Kidney (tissue), 14 donors: Measurements from ENCODE around the gene HSPB7. TPM values are rescaled to one million over a fixed set of nuclear protein-coding genes. Genes with fewer than 3 reads are reported as not detected.
"Not testable (repeated sequence)": the region's sequence is repeated elsewhere in the genome, so short reads cannot be mapped to it uniquely, and the experiment has no call there.

ENCODE experiments used
- DNase-seq, 5 donors: peaks; one replicate each; pipeline ENCODE4 v3.0.0-alpha.2; 2013 to 2020
- FAIRE-seq: peaks from 2 replicates; lab custom pipeline; 2012; peaks lifted over from hg19 to GRCh38; lab: Jason Lieb, UNC
- H3K27ac ChIP-seq, 2 donors: one replicate each; pipeline ENCODE4 v1.7.0; 2013; ENCODE audit warnings: low read depth in 2 of 2, low read length in 2 of 2, inconsistent platforms in 1 of 2
- H3K27me3 ChIP-seq: one replicate; pipeline ENCODE4 v1.7.1; 2013; ENCODE audit warnings: low read length, inconsistent platforms; ENCODE audit not compliant: control insufficient read depth, insufficient read depth
- H3K36me3 ChIP-seq, 3 donors: one replicate each; pipeline versions ENCODE4 v1.7.0 to v1.7.1; 2013; ENCODE audit warnings: low read length in 3 of 3, control low read depth in 1 of 3, inconsistent platforms in 1 of 3; ENCODE audit not compliant: insufficient read depth in 3 of 3, control insufficient read depth in 2 of 3
- H3K4me1 ChIP-seq, 3 donors: one replicate each; pipeline versions ENCODE4 v1.7.0 to v1.7.1; 2013; ENCODE audit warnings: low read length in 3 of 3, inconsistent platforms in 1 of 3, low read depth in 1 of 3; ENCODE audit not compliant: control insufficient read depth in 2 of 3, insufficient read depth in 2 of 3
- H3K4me3 ChIP-seq, 3 donors: one replicate each; pipeline versions ENCODE4 v1.7.0 to v1.8.1; 2013; ENCODE audit warnings: low read length in 3 of 3, control low read depth in 1 of 3, inconsistent platforms in 1 of 3
- H3K9ac ChIP-seq, 3 donors: one replicate each; pipeline versions ENCODE4 v1.7.0 to v1.7.1; 2013; ENCODE audit warnings: low read length in 3 of 3, control low read depth in 1 of 3, inconsistent platforms in 1 of 3
- H3K9me3 ChIP-seq, 3 donors: one replicate each; pipeline versions ENCODE4 v1.7.0 to v1.7.1; 2013; ENCODE audit warnings: low read length in 3 of 3, control low read depth in 1 of 3, inconsistent platforms in 1 of 3; ENCODE audit not compliant: control insufficient read depth in 2 of 3, insufficient read depth in 1 of 3
- intact Hi-C: fragments of 100-400 bp; cut with DNase I; formaldehyde crosslinking; loops from one replicate; pipeline ENCODE4 v1.11.1; 2022
- polyA plus RNA-seq: library from polyadenylated mRNA; stranded (reverse); fragments of 350-450 nt; fragmentation: Illumina TruSeq; extraction: RNeasy Lipid Tissue Mini Kit (QIAGEN cat#74804); gene quantifications from one replicate; pipeline ENCODE4 v1.2.3, GENCODE V29; 2014; ENCODE audit warnings: low read depth, low replicate concordance; ENCODE audit not compliant: insufficient read depth
- total RNA-seq: library from RNA; stranded (reverse); fragmentation: NEBNext Ultra II Directional; extraction: Animal tissue kit (Norgen Biotek cat#: 25700); gene quantifications from one replicate; pipeline ENCODE4 v1.2.1, GENCODE V29; 2021
- TF ChIP-seq, protein P1 (sequence below): IDR thresholded peaks from 3 replicates; pipeline ENCODE4 v1.5.1; 2012; ENCODE audit warnings: mild to moderate bottlenecking, moderate library complexity, borderline replicate concordance; ENCODE audit not compliant: insufficient read depth; ENCODE audit errors: extremely low read depth
- donor health status: control.
- donor health status: control.
- donor health status: control.
- donor health status: control.
- donor health status: control.
- donor health status: DM: yes; HTN: yes; CAD: no.
- donor health status: Normal renal cell carcinoma (clear cell type).

Gene HSPB7
- total and polyA plus RNA-seq, 2 donors from 2014 or later: 17.0 to 29.1 TPM

DNA sequence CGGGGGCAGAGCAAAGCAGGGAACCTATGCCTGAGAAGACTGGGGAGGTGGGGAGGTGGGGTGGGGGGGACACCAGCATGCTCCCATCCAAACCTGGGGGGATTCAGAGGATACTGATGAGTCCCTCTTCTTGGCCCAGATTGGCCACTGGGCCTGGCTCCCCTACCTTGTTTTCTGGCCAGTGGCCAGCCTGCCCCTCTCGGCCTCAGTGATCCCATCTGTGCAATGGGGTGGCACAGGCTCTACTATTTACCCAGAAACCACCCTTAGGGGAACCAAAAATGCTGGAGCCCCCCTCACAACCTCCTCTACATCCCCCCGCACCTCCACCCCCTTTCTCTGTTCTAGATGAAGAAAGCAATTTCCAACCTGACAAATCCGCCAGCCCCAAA lies 38.7 kb upstream of the HSPB7 start:
- not testable (repeated sequence) for H3K27me3 ChIP-seq, H3K9ac ChIP-seq, H3K4me3 ChIP-seq, FAIRE-seq, DNase-seq, H3K27ac ChIP-seq, H3K36me3 ChIP-seq, H3K9me3 ChIP-seq, H3K4me1 ChIP-seq
- intact Hi-C loops: loop anchor here (10.0 kb wide), 1 partner anchor 52 kb away; the partner anchor contains the start of gene SRARP

DNA sequence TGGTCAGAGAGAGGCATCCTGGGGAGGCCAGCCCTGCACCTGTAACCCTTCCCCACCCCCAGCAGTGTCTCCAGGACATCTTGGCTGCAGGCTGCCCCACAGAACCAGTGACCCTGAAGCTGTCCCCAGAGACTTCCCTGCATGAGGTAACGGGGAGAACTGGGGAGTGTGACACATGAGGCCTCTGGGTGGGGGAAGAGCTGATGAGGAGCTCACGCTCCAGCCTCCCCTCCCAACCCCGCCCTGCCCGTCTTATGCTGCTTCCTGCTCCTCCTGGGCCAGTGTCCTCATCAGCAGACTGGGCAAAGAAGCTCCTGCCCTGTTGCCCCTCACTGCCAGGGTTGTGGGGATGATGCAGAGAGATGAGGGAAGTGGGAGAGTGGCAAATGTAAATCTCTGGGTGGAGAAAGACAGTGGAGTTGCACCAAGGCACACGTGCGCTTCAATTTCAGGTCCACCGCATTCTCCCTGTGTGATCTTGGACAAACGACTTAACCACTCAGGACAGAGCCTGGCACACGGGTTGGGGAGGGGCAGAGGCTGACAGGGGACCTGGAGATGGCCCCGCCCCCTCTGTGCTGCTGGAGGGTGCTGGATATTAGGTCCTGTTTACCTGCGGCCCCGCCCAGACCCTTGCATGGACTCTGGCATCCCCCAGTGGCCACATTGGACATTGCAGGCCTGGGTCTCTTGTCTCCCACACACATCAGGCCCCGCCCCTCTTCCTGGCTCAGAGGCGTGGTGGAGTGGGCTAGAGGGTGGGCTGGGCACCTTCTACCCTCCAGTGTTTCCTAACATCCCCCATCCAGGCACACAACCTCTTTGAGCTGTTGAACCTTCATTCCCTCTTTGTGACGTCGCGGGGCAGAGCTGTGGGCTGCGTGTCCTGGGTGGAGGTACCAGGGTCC lies 38.0 kb upstream of the HSPB7 start:
- no peak overlapping the region for H3K9ac ChIP-seq
- intact Hi-C loops: loop anchor here (10.0 kb wide), 1 partner anchor 51 kb away; the partner anchor contains the start of gene SRARP
- H3K9me3 ChIP-seq: no peaks in the 10 kb centered on the region
- peak; percentile 94 to 96 (median 95) for DNase-seq
- peaks cover 0 to 5% (median 0%) of the 10 kb centered on the region in 3 donors for H3K36me3 ChIP-seq
- no peaks in the 10 kb centered on the region for H3K27me3 ChIP-seq
- H3K4me1 ChIP-seq: peaks cover 0 to 2% (median 0%) of the 10 kb centered on the region in 3 donors
- TF ChIP-seq, protein P1, sequence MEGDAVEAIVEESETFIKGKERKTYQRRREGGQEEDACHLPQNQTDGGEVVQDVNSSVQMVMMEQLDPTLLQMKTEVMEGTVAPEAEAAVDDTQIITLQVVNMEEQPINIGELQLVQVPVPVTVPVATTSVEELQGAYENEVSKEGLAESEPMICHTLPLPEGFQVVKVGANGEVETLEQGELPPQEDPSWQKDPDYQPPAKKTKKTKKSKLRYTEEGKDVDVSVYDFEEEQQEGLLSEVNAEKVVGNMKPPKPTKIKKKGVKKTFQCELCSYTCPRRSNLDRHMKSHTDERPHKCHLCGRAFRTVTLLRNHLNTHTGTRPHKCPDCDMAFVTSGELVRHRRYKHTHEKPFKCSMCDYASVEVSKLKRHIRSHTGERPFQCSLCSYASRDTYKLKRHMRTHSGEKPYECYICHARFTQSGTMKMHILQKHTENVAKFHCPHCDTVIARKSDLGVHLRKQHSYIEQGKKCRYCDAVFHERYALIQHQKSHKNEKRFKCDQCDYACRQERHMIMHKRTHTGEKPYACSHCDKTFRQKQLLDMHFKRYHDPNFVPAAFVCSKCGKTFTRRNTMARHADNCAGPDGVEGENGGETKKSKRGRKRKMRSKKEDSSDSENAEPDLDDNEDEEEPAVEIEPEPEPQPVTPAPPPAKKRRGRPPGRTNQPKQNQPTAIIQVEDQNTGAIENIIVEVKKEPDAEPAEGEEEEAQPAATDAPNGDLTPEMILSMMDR: peak; percentile 97
- no peak overlapping the region for H3K27ac ChIP-seq
- FAIRE-seq: no peak
- no peak overlapping the region for H3K4me3 ChIP-seq

DNA sequence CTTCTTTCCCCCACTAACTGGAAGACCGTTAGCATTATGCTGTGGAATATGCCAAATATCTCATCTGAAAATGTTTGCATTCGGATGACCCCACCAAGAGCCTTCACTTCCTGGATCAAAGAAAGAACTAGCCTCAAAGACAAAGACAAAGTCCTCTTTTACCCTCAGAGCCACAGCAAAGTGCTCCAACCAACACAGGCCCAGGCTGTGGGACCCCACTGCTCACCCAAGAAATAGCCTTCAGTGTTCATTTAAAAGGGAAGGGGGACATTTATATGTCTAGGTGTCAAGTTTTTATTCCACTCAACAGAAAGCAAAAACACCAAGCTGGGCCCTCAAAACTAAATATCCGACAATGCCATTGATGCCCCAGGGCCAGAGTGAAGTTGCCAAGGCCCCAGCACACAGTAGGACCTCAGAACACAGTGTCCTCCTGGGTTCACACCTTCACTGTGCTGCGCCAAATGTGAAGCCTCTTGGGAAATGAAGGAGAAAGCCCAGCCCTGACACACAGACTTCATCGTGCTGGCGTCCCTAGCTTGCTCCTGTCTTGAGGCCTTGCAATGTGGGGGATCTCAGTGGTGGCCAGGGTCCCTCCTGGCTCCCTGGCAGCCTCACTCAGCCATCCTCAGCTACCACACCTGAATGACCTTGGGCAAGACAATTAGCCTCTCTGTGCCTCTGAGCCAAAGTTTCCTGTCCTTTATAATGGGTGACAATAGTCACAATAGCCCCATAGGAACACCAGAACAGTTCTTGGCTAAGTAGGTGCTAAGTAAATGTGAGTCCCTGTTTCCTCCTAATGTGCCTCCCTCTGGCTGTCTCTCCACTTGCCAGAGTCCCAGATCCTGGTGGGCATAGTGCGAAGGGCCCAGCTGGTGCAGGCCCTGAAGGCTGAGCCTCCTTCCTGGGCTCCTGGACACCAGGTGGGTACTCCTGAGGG lies 37.0 kb upstream of the HSPB7 start:
- DNase-seq (no peak), FAIRE-seq (no peak)
- Histone ChIP-seq H3K27ac (peak overlapping the region; percentile 22 to 23), H3K9ac (peak overlapping the region in 1 of 3 donors; percentile 12), H3K4me1 (peaks cover 0 to 2% (median 0%) of the 10 kb centered on the region in 3 donors), H3K36me3 (peaks cover 0 to 6% (median 0%) of the 10 kb centered on the region in 3 donors), H3K27me3 (no peaks in the 10 kb centered on the region), H3K4me3 (no peak overlapping the region), H3K9me3 (no peaks in the 10 kb centered on the region)
- intact Hi-C loops: loop anchor here (10.0 kb wide), 1 partner anchor 50 kb away; the partner anchor contains the start of gene SRARP
- TF ChIP-seq, protein P1: no peak
